Hindlimb muscle (tissue), 1 donor: Measurements from ENCODE around the gene RPL10A. TPM values are rescaled to one million over a fixed set of nuclear protein-coding genes. Genes with fewer than 3 reads are reported as not detected.
"Not testable (repeated sequence)": the region's sequence is repeated elsewhere in the genome, so short reads cannot be mapped to it uniquely, and the experiment has no call there.

ENCODE experiments used
- DNase-seq: peaks from one replicate; pipeline ENCODE4 v3.0.0-alpha.2; 2013
- polyA plus RNA-seq: library from polyadenylated mRNA; unstranded; fragments of 120-200 nt; gene quantifications from one replicate; pipeline ENCODE4 v1.2.1, GENCODE V29; 2013; ENCODE audit not compliant: insufficient read length

RPL10A gene
- polyA plus RNA-seq, 1 donor = 2,463 TPM

GRCh38 chr6:35514587-35514986 is 46.4 kb downstream of the RPL10A start:
- DNase-seq = no peak

GRCh38 chr6:35515939-35516338 is 47.7 kb downstream of the RPL10A start:
- not testable (repeated sequence) for DNase-seq

GRCh38 chr6:35516712-35517111 is 48.5 kb downstream of the RPL10A start:
- no peak for DNase-seq

GRCh38 chr6:35517978-35518377 is 49.8 kb downstream of the RPL10A start:
- not testable (repeated sequence) for DNase-seq

- no peak for DNase-seq
Observed at GRCh38 chr6:35518566-35519312, 50.5 kb downstream of the RPL10A start.

GRCh38 chr6:35519313-35520015 is 51.3 kb downstream of the RPL10A start:
- no peak for DNase-seq

Other genes with a start within 250 kb of the RPL10A start
- gene ZNF76, start 208.7 kb upstream of the RPL10A start, polyA plus RNA-seq = 28.7 TPM
- gene DEF6, start 170.6 kb upstream of the RPL10A start, polyA plus RNA-seq = 4.5 TPM
- 26.7 TPM for gene PPARD, start 125.8 kb upstream of the RPL10A start, polyA plus RNA-seq
- gene FANCE, start 16.1 kb upstream of the RPL10A start, polyA plus RNA-seq = 27.8 TPM
- 74.7 TPM for gene TEAD3, start 28.7 kb downstream of the RPL10A start, polyA plus RNA-seq
- gene TULP1, start 44.5 kb downstream of the RPL10A start, polyA plus RNA-seq = 1.9 TPM
- gene FKBP5, start 220.5 kb downstream of the RPL10A start, polyA plus RNA-seq = 14.5 TPM